Activated CD4-positive, alpha-beta T cell treated with anti-CD3 and anti-CD28 coated beads, Interleukin-2, amount 50 U/mL, for 48 hours (primary cell): ENCODE measurements around the gene UBE2O.

Experiments used
- DNase-seq, 2 experiments: peaks; one replicate each; pipeline ENCODE4 v3.0.0-alpha.2; 2020

UBE2O gene

GRCh38 chr17:76410328-76410965, 42.5 kb downstream of the UBE2O start:
- no peak for DNase-seq

DNA sequence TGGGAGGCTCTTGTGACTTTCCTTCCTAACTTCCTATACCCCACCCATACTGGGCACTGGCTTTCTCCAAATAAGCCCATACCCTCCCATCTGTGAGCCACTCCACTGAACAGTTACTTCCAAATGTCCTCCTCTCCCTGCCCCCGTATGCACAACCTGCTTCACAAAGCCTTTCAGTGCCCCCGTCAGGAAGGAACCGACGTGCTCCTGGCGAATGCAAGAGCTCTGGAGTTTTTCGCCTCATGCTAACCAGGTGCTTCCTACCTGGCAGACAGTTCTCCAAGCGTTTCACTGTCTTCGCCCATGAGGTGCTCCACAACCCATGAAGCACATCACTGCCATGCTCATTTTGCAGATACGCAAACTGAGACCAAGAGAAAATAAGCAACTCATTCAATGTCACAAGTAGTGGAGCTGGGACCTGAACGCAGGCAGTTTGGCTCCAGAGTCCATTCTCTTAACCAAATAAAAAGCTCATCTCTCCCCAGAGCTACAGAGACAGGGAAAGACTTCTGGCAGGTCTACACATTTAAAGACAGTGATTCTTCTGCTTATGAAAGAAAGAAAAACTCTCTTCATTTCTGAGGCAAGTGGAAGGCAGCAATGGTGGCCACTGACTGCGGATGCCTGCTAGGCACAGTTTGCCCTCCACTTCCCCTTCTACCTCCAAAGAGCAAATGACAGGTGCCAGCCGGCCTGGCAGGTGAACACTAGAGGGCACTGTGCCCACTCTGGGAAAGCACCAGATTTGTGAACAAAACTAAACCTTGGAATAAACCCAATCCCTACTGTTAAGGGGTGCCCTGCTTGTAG, 44.7 kb downstream of the UBE2O start:
- peak; percentile 74 to 79 for DNase-seq

- DNase-seq = no peak
Measured at GRCh38 chr17:76407509-76407908, 45.4 kb downstream of the UBE2O start.

DNA sequence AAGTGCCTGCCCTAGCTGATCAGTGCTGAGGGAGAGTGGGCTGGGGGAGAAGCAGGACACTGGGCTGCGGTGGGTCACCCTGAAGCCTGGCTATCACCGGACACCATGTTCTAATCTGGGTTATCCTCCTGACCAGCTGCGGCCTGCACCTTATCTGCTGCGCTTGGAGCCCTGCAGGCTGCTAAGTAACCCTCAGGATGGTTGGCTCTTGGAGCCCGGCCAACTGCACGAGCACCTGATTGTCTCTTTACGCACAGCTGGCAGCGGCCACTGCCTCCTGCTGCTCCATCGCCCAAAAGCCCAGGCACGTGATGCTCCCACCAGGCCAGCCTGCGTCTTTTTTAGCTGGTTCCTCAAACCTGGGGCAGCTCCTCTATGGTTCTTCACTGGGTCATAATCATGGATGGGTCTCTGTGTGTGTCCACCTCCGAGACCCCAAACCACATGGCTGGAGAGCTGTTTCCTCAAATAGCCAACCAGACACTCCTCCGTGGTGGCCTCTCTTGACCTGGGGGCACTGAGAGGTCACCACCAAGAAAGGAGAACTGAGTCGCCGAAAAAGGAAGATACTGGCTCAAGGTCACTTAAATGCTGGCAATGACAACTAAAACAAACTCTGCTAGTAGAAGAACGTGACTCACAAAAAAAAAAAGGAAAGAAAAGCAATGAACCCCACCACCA, 46.8 kb downstream of the UBE2O start:
- no peak for DNase-seq

GRCh38 chr17:76405607-76405966, 47.4 kb downstream of the UBE2O start:
- no peak for DNase-seq

GRCh38 chr17:76404976-76405563, 47.9 kb downstream of the UBE2O start:
- no peak for DNase-seq

DNA sequence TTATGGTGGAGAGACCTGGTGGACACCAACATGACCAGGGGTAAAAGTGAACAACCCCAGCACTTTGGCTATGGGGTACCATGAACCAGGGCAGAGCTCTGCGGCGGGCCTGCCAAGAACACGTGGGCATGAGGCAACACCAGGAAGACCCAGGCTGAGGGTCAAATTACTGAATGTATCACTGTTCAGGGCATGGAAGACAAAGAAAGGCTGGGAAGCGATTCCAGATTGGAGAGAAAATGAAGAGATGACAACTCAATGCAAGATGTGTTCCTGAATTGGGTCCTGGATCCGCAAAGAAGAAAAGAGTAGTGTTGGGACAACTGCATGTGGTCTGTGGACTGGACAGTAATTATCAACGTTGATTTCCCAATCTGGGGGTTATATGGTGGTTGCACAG, 48.7 kb downstream of the UBE2O start:
- no peak for DNase-seq

GRCh38 chr17:76402711-76403110, 50.2 kb downstream of the UBE2O start:
- no peak for DNase-seq

- DNase-seq = no peak
Measured at GRCh38 chr17:76399175-76400172, 53.5 kb downstream of the UBE2O start.

GRCh38 chr17:76398523-76399174, 54.3 kb downstream of the UBE2O start:
- no peak for DNase-seq

- DNase-seq = peak; percentile 92 to 93
Measured at GRCh38 chr17:76397687-76398522, 55.0 kb downstream of the UBE2O start.

- no peak for DNase-seq
Measured at GRCh38 chr17:76397184-76397583, 55.8 kb downstream of the UBE2O start.

DNA sequence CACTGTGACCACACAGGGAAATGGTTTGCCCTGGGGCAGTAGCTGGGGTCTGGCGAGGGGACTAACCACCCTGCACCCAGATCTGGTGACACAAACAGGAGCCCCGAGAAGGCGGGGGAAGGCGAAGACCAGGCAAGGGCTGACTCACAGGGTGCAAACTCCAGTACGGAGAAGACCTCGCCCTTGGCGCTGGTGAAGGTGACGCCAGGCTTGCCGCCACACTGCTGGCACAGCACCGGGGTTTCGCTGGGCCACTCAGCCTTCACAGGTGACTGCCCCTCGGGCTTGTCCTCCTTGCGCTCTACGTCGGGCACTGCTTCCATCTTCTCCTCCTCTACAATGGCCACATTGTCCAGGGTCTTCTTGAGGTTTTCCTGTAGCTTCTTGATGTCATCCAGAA, 57.0 kb downstream of the UBE2O start:
- no peak for DNase-seq

- DNase-seq = no peak
Measured at GRCh38 chr17:76394166-76394565, 58.8 kb downstream of the UBE2O start.

DNA sequence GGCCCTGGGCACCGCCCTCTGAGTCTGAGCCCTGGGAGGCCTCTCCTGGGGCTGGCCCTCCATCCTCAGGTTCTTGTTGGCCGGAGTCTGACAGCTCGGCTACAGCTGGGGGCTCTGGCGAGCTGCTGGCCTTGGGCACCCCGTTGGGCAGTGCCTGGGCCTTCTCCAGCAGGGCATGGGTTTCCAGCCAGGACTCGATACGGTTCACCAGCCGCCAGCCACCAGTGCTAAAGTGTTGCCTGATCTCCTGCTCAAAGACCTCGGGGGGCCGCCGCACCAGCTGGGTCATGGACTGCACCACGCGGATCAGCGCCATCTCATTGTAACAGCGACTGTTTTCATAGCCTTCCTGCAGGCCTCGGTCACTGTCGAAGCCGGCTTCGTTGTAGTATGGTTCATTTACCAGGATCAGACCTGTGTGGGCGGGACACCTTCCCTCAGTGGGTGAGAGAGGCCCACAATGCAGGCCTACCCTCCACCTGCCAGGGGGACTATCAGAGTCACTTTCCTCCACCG, 61.7 kb downstream of the UBE2O start:
- DNase-seq = no peak

DNA sequence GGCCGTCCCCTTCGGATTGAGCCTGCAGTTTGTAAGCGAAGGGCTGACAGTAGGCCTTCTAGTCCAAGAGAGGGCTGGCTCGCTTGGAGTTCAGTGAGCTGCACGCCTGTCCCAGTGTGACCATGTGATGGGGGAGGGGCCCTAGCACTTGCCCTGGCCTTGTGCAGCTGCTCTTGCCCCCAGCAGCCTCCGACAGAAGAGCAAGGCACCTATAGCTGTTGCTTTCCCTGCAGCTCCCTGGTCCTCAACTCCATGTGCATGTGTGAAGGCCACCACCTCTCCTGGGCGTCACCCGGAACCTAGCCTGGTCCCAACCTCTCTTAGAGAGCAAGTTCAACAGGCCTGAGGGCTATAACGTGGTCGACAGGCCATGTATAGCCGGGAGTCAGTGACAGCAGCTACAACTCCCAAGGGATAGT, 62.9 kb downstream of the UBE2O start:
- no peak for DNase-seq

DNA sequence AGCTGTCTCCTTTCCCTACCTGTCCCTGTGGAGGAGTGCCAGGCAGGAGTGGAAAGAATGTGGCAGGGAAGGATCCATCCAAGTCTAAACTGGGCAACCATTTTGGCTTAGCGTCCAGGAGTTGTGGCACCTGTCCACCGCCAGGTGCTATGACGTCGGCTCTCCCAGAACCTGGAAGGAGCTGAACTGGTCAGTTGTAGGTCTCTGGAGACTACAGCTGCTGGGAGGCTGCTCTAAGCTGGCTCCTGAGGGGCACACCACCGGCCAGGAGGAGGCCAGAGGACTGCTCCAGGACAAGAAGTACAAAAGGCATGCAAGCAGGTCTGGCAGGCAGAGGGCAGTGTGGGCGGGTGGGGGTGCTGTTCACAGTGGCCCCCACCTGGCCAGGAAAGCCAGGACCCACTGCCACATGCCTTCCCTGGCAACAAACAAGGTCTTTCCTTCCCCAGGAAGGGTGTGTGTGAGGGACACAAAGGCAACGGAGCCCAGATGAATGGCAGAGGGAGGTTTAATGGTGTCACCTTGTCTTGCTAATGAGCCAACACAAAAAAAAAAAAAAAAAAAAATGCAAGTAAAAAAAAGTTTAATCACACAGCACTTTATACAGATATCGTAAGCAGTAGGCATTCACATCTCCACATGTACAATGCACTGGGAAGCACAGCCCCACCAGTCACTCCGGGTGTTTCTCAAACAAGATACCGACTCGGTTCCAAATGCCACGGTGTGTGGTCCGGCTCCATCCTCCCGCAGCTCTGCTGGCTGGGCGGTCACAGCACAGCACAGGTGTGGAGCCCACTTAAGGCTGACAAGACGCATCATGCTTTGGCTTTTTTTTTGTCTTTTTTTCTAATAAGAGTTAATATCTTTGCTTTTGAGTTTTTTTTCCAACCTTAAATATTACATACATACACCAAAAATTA, 63.7 kb downstream of the UBE2O start:
- no peak for DNase-seq

DNA sequence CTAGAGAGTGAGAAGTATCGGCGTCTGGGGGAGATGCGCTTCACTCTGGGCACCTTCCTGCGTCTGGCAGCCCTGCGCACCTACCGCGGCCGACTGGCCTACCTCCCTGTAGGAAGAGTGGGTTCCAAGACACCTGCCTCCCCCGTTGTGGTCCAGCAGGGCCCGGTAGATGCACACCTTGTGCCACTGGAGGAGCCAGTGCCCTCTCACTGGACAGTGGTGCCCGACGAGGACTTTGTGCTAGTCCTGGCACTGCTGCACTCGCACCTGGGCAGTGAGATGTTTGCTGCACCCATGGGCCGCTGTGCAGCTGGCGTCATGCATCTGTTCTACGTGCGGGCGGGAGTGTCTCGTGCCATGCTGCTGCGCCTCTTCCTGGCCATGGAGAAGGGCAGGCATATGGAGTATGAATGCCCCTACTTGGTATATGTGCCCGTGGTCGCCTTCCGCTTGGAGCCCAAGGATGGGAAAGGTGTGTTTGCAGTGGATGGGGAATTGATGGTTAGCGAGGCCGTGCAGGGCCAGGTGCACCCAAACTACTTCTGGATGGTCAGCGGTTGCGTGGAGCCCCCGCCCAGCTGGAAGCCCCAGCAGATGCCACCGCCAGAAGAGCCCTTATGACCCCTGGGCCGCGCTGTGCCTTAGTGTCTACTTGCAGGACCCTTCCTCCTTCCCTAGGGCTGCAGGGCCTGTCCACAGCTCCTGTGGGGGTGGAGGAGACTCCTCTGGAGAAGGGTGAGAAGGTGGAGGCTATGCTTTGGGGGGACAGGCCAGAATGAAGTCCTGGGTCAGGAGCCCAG, 65.8 kb downstream of the UBE2O start:
- no peak for DNase-seq
